ENCODE results near the gene SNRPA.

- TF ChIP-seq POLR2AphosphoS5 (IDR thresholded peaks at IDR 0.05) (no peak), POLR2A (IDR thresholded peaks at IDR 0.05) (no peak), CTCF (IDR thresholded peaks at IDR 0.05) (no peak)
These were observed 34.9 kb upstream of the SNRPA start for GRCh38 chr19:40716031-40716481.
